ENCODE measurements around the gene S100A16. TPM values are rescaled to one million over a fixed set of nuclear protein-coding genes. Genes with fewer than 3 reads are reported as not detected.

The S100A16 gene
- total RNA-seq, 2 donors from 2014 or later = not detected

DNA sequence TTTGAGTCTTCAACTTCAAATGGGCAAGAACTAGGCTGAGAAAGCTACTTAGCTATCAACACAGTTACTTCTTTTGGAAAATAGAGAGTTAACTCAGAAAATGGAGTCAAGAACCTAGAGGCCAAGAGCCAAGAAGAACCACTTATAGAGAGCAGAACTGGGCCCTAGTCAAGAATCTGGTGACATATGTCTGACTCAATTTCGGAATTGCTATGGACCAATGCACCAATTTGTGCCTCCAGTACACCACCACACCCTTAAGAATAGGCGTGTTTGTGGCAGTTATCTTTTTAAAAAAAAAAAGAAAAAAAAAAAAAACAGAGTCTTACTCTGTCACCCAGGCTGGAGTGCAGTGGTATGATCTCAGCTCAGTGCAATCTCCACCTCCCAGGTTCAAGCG is 55.1 kb downstream of the S100A16 start:
- no peaks in the 10 kb centered on the region for H3K9me3 Mint-ChIP-seq
- ATAC-seq (replicated peaks in 1 of 2) (no peak), DNase-seq (no peak)
- H3K36me3 Mint-ChIP-seq (ENCODE audit: insufficient read depth in 2 of 2) = no peaks in the 10 kb centered on the region
- H3K27ac Mint-ChIP-seq = no peak overlapping the region
- H3K4me3 Mint-ChIP-seq = no peak overlapping the region
- H3K27me3 Mint-ChIP-seq (ENCODE audit: low read depth) = no peaks in the 10 kb centered on the region
- peaks cover 6% of the 10 kb centered on the region for H3K4me1 Mint-ChIP-seq (ENCODE audit: low read depth)

Other genes starting within 250 kb of the S100A16 start
- gene S100A12, start 237.5 kb downstream of the S100A16 start, total RNA-seq = not detected
- not detected for gene S100A8, start 222.1 kb downstream of the S100A16 start, total RNA-seq
- not detected for gene S100A7A, start 196.6 kb downstream of the S100A16 start, total RNA-seq
- gene S100A7, start 152.5 kb downstream of the S100A16 start, total RNA-seq = not detected
- gene S100A6, start 77.1 kb downstream of the S100A16 start, total RNA-seq = 100 to 1,000 TPM; 219 to 358 TPM
- 1 to 10 TPM; 2.8 to 4.4 TPM for gene S100A5, start 72.2 kb downstream of the S100A16 start, total RNA-seq
- gene S100A4, start 67.3 kb downstream of the S100A16 start, total RNA-seq = 100 to 1,000 TPM in 1 of 2 donors, 10 to 100 TPM in 1; 96.1 to 198 TPM
- not detected for gene S100A3, start 63.9 kb downstream of the S100A16 start, total RNA-seq
- 1 to 10 TPM; 1.7 to 5.0 TPM for gene S100A2, start 47.3 kb downstream of the S100A16 start, total RNA-seq
- 1 to 10 TPM in 1 of 2 donors, under 1 TPM in 1; 0.26 to 1.4 TPM for gene S100A14, start 3.2 kb upstream of the S100A16 start, total RNA-seq
- 10 to 100 TPM; 13.5 to 16.4 TPM for gene S100A13, start 14.4 kb upstream of the S100A16 start, total RNA-seq
- not detected for gene S100A1, start 15.3 kb upstream of the S100A16 start, total RNA-seq
- gene CHTOP, start 20.9 kb upstream of the S100A16 start, total RNA-seq = 100 to 1,000 TPM in 1 of 2 donors, 10 to 100 TPM in 1; 95.8 to 107 TPM
- gene SNAPIN, start 45.6 kb upstream of the S100A16 start, total RNA-seq = 10 to 100 TPM; 31.1 to 31.8 TPM
- 100 to 1,000 TPM; 245 to 312 TPM for gene ILF2, start 57.9 kb upstream of the S100A16 start, total RNA-seq
- gene NPR1, start 65.6 kb upstream of the S100A16 start, total RNA-seq = under 1 TPM; 0.07 to 0.29 TPM
- gene INTS3, start 114.9 kb upstream of the S100A16 start, total RNA-seq = 10 to 100 TPM; 62.6 to 70.8 TPM
- 1 to 10 TPM; 5.6 to 8.3 TPM for gene SLC27A3, start 162.3 kb upstream of the S100A16 start, total RNA-seq

Measured in activated T-cell treated with anti-CD3 and anti-CD28 coated beads, Interleukin-2, amount 50 U/mL, for 72 hours (primary cell).